GM21528 (cell line): ENCODE data around the gene ADAMTS13.

Source experiments
- ATAC-seq: cut with Tn5 transposase; IDR thresholded peaks from one replicate; pipeline ENCODE4 v1.9.1; 2021; ENCODE audit warnings: mild to moderate bottlenecking, moderate library complexity; ENCODE audit not compliant: unreplicated experiment, low FRiP score

Gene ADAMTS13

GRCh38 chr9:133505186-133505830 is 83.1 kb downstream of the ADAMTS13 start:
- no peak for ATAC-seq

- ATAC-seq: no peak
These were observed 83.9 kb downstream of the ADAMTS13 start for GRCh38 chr9:133505901-133506652.

- ATAC-seq: no peak
These were observed 84.5 kb downstream of the ADAMTS13 start for GRCh38 chr9:133506653-133507038.

DNA sequence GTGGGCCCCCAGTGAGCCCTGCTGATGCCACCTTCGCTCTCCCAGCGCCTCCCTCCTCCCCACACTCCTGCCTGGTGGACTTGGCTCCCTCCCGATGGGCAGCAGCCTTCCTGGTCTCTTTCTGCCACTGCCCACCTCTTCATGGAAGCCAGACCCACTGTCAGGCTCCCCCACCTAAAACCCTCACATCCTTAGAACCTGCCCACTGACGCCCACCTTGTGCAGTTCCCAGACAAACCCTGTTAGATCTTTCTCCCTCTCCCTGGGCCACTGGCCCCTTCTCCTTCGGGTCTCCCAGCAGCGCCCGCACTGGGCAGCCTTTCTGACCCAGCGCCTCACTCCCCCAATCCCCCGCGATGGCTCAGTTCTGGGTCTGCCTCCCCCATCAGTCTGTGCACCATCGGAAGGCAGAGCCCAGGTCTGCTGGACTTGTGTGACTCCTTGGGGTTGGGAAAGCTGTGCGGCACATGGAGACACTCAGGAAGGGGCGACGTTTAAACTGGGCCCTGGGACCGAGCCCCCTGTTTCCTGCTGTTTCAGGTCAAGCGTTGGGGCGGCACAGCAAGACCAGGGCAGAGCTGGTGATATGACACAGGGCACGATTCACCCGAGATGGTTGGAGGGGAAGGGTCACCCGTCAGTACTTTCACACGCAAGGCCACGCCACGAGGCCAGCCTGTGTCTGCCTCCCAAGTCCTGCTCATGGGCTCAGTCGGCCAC is 85.2 kb downstream of the ADAMTS13 start:
- no peak for ATAC-seq

- ATAC-seq: no peak
These were observed 85.9 kb downstream of the ADAMTS13 start for GRCh38 chr9:133508046-133508445.
